Mammary epithelial cell (primary cell): ENCODE data around the gene RTN1.

ENCODE experiments used
- EZH2 ChIP-seq: IDR thresholded peaks from 2 replicates; pipeline ENCODE4 v1.6.1; 2012; ENCODE audit warnings: low read length, inconsistent platforms, borderline replicate concordance
- TF ChIP-seq, protein P1 (sequence below), 2 donors: IDR thresholded peaks in 1 of 2; conservative IDR thresholded peaks in 1 of 2; 2 replicates each; pipeline ENCODE4 v1.5.1; 2011 to 2012; ENCODE audit warnings: inconsistent platforms in 2 of 2, low read length in 2 of 2, mild to moderate bottlenecking in 2 of 2, control low read depth in 1 of 2, low read depth in 1 of 2; ENCODE audit not compliant: insufficient read depth in 1 of 2; ENCODE audit errors: extremely low read depth in 1 of 2

DNA sequence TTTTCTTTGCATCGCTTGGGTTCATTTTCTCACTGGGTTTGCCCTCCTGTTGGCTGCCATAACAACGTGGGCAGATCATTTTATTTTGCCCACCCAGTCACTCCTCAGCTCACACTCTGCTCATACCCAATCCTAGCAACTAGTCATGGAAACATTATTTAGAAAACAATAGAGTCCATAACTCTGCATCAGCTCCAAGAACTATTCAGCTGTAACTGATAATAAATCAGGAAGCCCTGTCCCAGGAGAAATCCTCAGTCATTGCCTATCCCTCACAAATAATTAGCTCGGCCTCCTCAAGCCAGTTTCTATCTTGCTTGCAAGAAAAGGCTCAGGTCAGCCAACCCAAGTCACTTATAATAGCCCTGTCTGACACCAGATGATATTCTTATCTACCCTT lies 43.2 kb downstream of the RTN1 start:
- TF ChIP-seq, protein P1, sequence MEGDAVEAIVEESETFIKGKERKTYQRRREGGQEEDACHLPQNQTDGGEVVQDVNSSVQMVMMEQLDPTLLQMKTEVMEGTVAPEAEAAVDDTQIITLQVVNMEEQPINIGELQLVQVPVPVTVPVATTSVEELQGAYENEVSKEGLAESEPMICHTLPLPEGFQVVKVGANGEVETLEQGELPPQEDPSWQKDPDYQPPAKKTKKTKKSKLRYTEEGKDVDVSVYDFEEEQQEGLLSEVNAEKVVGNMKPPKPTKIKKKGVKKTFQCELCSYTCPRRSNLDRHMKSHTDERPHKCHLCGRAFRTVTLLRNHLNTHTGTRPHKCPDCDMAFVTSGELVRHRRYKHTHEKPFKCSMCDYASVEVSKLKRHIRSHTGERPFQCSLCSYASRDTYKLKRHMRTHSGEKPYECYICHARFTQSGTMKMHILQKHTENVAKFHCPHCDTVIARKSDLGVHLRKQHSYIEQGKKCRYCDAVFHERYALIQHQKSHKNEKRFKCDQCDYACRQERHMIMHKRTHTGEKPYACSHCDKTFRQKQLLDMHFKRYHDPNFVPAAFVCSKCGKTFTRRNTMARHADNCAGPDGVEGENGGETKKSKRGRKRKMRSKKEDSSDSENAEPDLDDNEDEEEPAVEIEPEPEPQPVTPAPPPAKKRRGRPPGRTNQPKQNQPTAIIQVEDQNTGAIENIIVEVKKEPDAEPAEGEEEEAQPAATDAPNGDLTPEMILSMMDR (conservative IDR thresholded peaks at IDR 0.05 in 1 of 2, IDR thresholded peaks at IDR 0.05 in 1 of 2; ENCODE audit: extremely low read depth in 1 of 2, insufficient read depth in 1 of 2, low read depth in 1 of 2, low read length in 2 of 2): no peak
- no peak for TF ChIP-seq EZH2
